Esophagus muscularis mucosa (tissue), 4 donors: ENCODE results near the gene DRD1.

Experiments used
- EP300 ChIP-seq: sonication (generic); formaldehyde crosslinking; IDR thresholded peaks from one replicate; pipeline ENCODE4 v1.6.1; 2017; ENCODE audit warnings: antibody characterized with exemption
- POLR2A ChIP-seq: fragments of 450-650 bp; IDR thresholded peaks from one replicate; pipeline ENCODE4 v1.6.1; 2017; ENCODE audit warnings: antibody characterized with exemption, moderate library complexity, mild to moderate bottlenecking, low read depth
- POLR2AphosphoS5 ChIP-seq, 2 donors: sonication (generic); formaldehyde crosslinking; IDR thresholded peaks; one replicate each; pipeline ENCODE4 v1.6.1; 2017; ENCODE audit warnings: antibody characterized with exemption in 2 of 2
- TF ChIP-seq, protein P1 (sequence below), 3 experiments: fragments of 200-600 bp in 2 of 3; fragments of 450-650 bp in 1 of 3; sonication (generic) in 2 of 3; IDR thresholded peaks; one replicate each; pipeline ENCODE4 v1.5.1; 2017 to 2019; ENCODE audit warnings: antibody characterized with exemption in 3 of 3, mild to moderate bottlenecking in 2 of 3, moderate library complexity in 1 of 3

DNA sequence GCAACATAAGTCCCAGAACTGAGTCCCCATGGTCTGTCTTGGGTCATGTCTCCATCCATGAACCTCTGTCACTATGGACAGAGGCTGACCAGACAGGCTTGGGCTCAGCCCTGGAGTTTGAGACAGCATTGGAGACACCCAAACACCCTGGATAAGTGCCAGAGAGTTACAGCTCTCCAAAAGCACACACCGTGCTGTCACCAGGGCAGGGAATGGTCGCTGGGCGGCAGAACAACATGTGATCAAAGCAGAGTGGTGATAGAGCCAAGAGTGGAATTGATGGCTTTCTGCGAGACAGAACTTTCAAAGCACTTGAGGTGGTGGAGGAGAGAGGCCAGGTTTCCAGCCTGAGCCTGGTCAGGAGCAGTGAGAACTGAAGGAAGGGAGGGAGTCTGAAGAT is 50.1 kb downstream of the DRD1 start:
- TF ChIP-seq POLR2A (no peak), POLR2AphosphoS5 (IDR thresholded peaks at IDR 0.05) (no peak), EP300 (no peak)
- TF ChIP-seq, protein P1, sequence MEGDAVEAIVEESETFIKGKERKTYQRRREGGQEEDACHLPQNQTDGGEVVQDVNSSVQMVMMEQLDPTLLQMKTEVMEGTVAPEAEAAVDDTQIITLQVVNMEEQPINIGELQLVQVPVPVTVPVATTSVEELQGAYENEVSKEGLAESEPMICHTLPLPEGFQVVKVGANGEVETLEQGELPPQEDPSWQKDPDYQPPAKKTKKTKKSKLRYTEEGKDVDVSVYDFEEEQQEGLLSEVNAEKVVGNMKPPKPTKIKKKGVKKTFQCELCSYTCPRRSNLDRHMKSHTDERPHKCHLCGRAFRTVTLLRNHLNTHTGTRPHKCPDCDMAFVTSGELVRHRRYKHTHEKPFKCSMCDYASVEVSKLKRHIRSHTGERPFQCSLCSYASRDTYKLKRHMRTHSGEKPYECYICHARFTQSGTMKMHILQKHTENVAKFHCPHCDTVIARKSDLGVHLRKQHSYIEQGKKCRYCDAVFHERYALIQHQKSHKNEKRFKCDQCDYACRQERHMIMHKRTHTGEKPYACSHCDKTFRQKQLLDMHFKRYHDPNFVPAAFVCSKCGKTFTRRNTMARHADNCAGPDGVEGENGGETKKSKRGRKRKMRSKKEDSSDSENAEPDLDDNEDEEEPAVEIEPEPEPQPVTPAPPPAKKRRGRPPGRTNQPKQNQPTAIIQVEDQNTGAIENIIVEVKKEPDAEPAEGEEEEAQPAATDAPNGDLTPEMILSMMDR (IDR thresholded peaks at IDR 0.05): no peak
